Measurements from ENCODE around the gene PSD.
"Not testable (repeated sequence)": the region's sequence is repeated elsewhere in the genome, so short reads cannot be mapped to it uniquely, and the experiment has no call there.

The PSD gene

DNA sequence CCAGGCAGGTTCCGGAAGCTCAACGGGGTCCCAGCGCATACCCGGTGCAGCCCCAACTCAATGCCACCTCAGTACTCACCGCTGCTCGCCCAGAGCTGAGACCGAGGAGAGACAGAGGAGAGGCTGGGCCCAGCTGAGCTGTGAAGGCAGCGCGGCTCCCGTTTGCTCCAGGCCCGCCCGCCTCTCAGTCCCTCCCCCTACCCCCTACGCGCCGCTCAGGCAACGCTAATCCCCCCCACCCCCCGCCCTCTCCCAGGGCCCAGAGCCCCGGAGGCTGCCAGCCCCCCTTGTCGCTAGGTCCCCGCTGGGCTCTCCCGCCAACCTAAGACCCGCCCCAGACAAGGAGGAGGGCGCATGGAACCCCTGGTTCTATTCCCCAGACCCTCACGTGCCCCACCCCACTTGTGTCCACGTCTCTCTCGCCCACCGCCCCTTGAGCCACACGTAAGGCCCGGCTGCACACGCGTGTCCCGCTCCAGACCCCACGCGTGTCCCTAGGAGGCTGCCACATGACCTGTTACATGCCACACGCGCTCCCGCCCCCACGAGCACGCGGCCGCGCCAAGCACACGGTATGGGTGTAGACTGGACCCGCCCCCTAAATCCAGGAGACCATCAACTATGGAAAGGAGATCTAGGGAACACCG, at the start of gene PSD:
TSS of gene PSD (minus strand) at position 164 of the 647 bp plus-strand sequence. CDS start 1,747 bp downstream, outside the sequence.
- no peak for DNase-seq (ENCODE audit: extremely low read depth in 1 of 2, low read depth in 1 of 2)

GRCh38 chr10:102467971-102468438, 49.4 kb upstream of the PSD start:
- DNase-seq (ENCODE audit: extremely low read depth in 1 of 2, low read depth in 1 of 2) = no peak

- no peak for DNase-seq (ENCODE audit: extremely low read depth in 1 of 2, low read depth in 1 of 2)
Measured at GRCh38 chr10:102467318-102467717, 48.7 kb upstream of the PSD start.

GRCh38 chr10:102465466-102465865, 46.9 kb upstream of the PSD start:
- DNase-seq (ENCODE audit: extremely low read depth in 1 of 2, low read depth in 1 of 2) = no peak

DNA sequence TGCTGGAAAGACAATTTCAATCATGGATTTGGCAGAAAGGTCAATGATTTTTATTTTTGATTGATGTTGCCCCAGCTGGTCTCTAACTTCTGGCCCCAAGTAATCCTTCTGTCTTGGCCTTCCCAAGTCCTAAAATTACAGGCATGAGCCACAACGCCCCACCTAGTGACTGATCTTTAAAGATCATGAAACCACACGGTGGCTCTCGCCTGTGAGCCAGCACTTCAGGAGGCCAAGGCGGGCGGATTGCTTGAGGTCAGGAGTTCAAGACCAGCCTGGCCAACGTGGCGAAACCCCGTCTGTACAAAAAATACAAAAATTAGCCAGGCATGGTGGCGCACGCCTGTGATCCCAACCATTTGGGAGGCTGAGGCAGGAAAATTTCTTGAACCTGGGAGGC, 45.4 kb upstream of the PSD start:
- no peak for DNase-seq (ENCODE audit: extremely low read depth in 1 of 2, low read depth in 1 of 2)

GRCh38 chr10:102462512-102463054, 44.0 kb upstream of the PSD start:
- no peak for DNase-seq (ENCODE audit: extremely low read depth in 1 of 2, low read depth in 1 of 2)

GRCh38 chr10:102461187-102462054, 42.8 kb upstream of the PSD start:
- DNase-seq (ENCODE audit: extremely low read depth in 1 of 2, low read depth in 1 of 2) = peak; percentile 85 to 86

DNA sequence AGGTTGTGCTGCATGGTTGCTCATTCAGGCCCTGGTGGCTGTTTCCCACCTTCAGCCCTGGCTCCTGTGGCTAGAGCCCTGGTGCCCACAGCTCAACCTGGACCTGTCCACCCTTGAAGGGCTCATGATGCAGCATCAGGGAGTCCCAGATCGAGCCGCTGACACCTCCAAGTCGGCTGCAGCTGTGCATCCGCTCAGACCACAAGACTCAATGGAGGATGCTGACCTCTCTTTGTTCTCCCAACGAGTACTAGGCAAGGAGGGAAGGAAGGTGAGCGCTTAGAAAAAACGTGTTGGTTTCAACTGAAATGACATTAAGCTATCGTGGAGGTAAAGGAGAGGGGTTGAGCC, 42.2 kb upstream of the PSD start:
- DNase-seq (ENCODE audit: extremely low read depth in 1 of 2, low read depth in 1 of 2) = no peak

DNA sequence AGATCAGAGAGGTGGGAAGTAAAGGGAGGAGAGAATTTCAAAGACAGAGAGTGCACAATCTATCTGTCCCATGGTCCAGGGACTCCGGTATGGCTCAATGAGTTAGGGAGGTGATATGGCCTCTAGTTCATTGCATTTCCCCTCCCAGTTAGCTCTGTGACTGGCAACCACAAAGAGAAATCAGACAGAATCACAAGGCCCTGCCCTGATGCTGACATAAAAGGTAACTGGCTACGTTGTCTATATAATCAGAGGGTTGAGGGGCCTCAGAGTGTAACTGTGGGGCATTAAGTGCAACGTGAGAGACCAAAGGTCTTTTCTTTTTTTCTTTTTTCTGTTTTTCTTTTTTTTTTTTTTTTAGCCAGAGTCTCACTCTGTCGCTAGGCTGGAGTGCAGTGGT, 40.1 kb upstream of the PSD start:
- DNase-seq (ENCODE audit: extremely low read depth in 1 of 2, low read depth in 1 of 2) = no peak

GRCh38 chr10:102457591-102458150, 39.1 kb upstream of the PSD start:
- DNase-seq (ENCODE audit: extremely low read depth in 1 of 2, low read depth in 1 of 2) = no peak

- no peak for DNase-seq (ENCODE audit: extremely low read depth in 1 of 2, low read depth in 1 of 2)
Measured at GRCh38 chr10:102455893-102456471, 37.4 kb upstream of the PSD start.

DNA sequence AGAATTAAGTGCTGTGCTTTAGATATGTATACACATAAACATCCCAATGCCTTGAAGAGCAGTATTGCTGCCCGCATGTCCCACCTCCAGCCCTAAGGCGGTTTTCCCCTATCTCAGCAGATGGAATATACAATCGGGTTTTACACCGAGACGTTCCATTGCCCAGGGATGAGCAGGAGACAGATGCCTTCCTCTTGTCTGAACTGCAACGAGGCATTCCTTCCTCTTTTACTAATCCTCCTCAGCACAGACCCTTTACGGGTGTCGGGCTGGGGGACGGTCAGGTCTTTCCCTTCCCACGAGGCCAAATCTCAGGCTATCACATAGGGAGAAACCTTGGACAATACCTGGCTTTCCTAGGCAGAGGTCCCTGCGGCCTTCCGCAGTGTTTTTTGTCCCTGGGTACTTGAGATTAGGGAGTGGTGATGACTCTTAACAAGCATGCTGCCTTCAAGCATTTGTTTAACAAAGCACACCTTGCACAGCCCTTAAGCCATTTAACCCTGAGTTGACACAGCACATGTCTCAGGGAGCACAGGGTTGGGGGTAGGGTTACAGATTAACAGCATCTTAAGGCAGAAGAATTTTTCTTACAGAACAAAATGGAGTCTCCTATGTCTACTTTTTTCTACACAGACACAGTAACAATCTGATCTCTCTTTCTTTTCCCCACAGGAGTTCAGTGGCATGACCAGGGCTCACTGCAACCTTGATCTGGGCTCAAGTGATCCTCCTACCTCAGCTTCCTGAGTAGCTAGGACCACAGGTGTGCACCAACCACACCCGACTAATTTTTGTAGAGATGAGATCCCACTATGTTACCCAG, 36.3 kb upstream of the PSD start:
- not testable (repeated sequence) for DNase-seq (ENCODE audit: extremely low read depth in 1 of 2, low read depth in 1 of 2)

DNA sequence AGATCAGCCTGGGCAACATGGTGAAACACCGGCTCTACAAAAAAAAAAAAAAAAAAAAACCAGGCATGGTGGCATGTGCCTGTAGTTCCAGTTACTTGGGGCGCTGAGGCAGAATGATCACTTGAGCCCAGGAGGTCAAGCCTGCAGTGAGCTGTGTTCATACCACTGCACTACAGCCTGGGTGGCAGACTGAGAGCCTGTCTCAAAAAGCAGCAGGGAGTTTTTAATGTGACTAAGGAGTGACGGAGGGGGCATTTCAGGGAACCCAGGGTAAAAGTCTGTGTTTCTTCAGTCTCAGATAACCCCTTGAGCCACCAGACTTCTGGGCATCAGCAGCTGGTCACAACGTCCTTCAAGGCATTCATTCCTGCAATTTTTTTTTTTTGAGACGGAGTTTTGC, 34.9 kb upstream of the PSD start:
- DNase-seq (ENCODE audit: extremely low read depth in 1 of 2, low read depth in 1 of 2) = no peak

- peak; percentile 62 to 82 for DNase-seq (ENCODE audit: extremely low read depth in 1 of 2, low read depth in 1 of 2)
Measured at GRCh38 chr10:102452672-102453340, 34.2 kb upstream of the PSD start.

DNA sequence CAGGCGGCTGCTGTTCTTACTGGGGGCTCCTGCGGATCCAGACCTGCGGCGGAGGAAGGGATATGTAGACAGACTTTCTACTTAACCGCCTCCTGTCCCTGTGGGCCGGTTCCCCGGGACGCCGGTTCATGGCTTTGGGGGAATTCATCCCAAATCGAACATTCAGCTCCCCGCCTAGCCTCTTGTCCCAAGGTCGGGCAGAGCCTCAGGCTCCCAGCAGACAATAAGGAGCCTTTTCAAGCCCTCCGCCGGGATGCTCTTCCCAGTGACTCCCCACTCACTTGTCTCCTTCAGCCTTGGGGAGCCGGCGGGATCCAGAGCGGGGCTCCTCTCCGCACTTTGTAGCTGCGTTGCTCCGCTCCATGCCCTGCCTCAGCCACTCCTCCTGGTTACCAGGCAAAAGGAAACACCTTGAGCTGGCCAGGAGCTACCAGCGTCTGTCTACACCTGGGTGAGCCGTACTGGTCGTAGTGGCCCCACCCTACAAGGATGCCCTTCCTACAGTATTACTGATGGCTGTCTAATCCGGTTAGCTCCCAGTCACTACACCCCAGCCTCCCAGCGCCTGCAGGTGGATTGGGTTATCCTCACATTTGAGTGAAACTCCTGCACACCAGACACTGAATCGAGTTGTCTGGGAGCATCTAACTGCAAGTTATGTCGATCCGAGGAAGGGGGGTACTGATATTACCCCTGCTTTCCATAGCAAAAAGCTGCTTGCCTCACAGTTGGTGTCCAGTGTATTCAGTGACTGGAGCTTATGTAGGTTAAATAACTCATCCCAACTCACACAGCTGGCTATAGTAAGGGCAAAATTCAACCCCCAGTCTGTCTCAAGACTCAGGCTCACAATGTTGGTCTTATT, 32.8 kb upstream of the PSD start, which contains the start of gene C10orf95:
TSS of gene C10orf95 (minus strand) at position 439 of the 865 bp plus-strand sequence. CDS start 450 bp downstream, outside the sequence.
- no peak for DNase-seq (ENCODE audit: extremely low read depth in 1 of 2, low read depth in 1 of 2)

DNA sequence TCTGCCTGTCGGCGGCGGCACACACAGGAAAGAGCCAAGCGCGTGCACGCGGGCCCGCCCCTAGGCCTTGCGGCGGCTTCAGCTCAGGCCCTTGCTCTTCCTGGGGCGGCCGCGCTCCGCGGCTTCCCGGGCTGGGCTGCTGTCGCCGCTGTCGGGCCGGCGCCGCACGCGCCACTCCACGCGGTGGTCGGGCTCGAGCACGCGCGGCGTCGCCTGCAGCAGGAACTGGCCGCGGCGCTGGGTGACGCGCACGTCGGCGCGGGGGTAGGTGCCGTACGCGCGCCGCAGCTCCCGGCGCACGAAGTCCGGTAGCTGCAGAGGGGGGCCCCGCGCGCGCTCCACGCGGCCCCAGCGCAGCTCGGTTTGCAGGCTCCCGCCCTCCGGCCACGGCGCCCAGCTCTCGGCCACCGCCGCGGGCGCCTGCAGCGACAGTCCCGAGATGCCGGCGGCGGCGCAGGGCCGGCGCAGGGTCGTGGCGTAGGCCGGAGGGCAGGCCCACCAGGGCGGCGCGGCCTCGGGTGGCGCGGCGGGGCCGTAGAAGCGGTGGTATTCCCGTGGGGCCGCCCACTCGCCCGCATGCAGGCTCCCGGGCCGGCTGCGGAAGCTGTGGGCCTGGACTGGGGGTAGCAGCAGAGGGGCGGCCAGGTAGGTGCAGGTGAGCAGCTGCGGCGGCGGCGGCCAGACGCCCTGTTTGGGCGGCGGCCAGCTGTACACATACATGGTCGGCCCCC, 32.0 kb upstream of the PSD start:
- peak; percentile 74 to 83 for DNase-seq (ENCODE audit: extremely low read depth in 1 of 2, low read depth in 1 of 2)

GRCh38 chr10:102450124-102450373, 31.5 kb upstream of the PSD start:
- no peak for DNase-seq (ENCODE audit: extremely low read depth in 1 of 2, low read depth in 1 of 2)

Data from stimulated activated CD8-positive, alpha-beta memory T cell treated with anti-CD3 and anti-CD28 coated beads, Interleukin-7, amount 100 ng/mL, for 48 hours (primary cell).